ENCODE measurements around the gene NEMP1. TPM values are rescaled to one million over a fixed set of nuclear protein-coding genes. Genes with fewer than 3 reads are reported as not detected.
A peak's percentile ranks its signal among the peaks of the same experiment; 100 is the strongest.
"Not testable (repeated sequence)": the region's sequence is repeated elsewhere in the genome, so short reads cannot be mapped to it uniquely, and the experiment has no call there.

NEMP1 gene
- total and polyA plus RNA-seq, 2 donors: 8.5 to 18.0 TPM

GRCh38 chr12:57090924-57091637 lies 12.5 kb upstream of the NEMP1 start:
- Histone ChIP-seq H3K27ac (ENCODE audit: low read depth) (no peak overlapping the region), H3K4me3 (ENCODE audit: low read depth, low read length) (peak overlapping the region; percentile 80), H3K36me3 (ENCODE audit: insufficient read depth) (no peaks in the 10 kb centered on the region), H3K4me1 (ENCODE audit: insufficient read depth) (no peaks in the 10 kb centered on the region)
- DNase-seq (ENCODE audit: extremely low spot score): no peak
- 54% methylated on average over 22 of the region's 22 CpGs for WGBS

GRCh38 chr12:57090490-57090889 lies 11.9 kb upstream of the NEMP1 start:
- DNase-seq (ENCODE audit: extremely low spot score): no peak
- 31% methylated on average over 6 of the region's 6 CpGs for WGBS
- H3K27ac ChIP-seq (ENCODE audit: low read depth): no peak overlapping the region
- H3K36me3 ChIP-seq (ENCODE audit: insufficient read depth): no peaks in the 10 kb centered on the region
- H3K4me3 ChIP-seq (ENCODE audit: low read depth, low read length): peak overlapping the region; percentile 80
- H3K4me1 ChIP-seq (ENCODE audit: insufficient read depth): no peaks in the 10 kb centered on the region

- H3K4me3 ChIP-seq (ENCODE audit: low read depth, low read length): peak overlapping the region; percentile 80
- H3K27ac ChIP-seq (ENCODE audit: low read depth): peak overlapping the region; percentile 82
- WGBS: under 1% methylated on average over 45 of the region's 45 CpGs
- H3K36me3 ChIP-seq (ENCODE audit: insufficient read depth): no peaks in the 10 kb centered on the region
- peak; percentile 50 for DNase-seq (ENCODE audit: extremely low spot score)
- H3K4me1 ChIP-seq (ENCODE audit: insufficient read depth): no peaks in the 10 kb centered on the region
These were observed 11.0 kb upstream of the NEMP1 start for GRCh38 chr12:57089271-57090245.

DNA sequence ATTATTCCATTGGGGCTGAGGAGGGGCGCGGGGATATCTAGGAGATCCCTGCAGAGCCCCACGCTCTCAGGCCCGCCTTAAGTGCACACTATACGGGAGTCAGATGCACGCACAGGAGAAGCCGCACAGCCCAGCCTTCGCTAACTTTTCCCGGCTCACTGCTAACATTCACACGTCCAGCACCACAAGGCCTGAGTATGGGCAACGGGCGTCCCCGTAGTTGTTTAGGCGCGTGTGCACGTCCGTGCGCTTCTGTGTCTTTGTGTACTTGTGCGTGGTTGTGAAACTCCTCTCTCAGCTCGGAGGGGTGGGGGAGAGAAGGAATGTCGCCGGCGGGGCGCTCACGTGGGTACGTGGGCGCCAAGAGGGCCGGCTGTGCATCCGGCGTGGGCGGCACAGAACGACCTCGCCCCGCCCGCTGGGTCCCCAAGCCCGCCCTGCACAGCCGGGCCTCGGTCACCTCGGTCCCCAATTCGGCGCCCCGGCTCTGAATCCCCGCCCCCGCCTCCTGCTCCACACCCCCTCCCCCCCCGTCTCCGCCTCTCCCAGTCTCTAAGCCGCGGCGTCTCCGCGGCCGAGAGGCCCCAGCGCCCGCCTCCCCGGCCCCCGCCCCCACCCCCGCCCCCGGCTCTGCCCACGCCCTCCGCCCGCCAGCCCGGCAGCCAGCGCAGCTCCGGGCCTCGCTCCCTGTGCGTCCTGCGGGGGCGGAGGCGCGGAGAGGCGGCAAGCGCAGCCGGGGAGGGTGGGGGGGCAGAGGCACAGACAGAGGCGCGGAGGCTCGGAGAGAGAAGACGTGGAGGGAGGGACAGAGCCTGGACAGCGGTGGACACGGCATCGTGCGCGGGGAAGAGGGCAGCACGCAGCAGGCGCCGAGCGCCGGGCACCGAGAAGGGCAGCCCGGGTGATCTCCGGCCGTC lies 10.0 kb upstream of the NEMP1 start, which contains the start of gene NAB2:
Gene NAB2 (plus strand): TSS at position 761 of the 917 bp plus-strand sequence. CDS start 158 bp downstream, outside the sequence.
- H3K36me3 ChIP-seq (ENCODE audit: insufficient read depth): no peaks in the 10 kb centered on the region
- peak; percentile 88 for DNase-seq (ENCODE audit: extremely low spot score)
- H3K4me1 ChIP-seq (ENCODE audit: insufficient read depth): no peaks in the 10 kb centered on the region
- H3K4me3 ChIP-seq (ENCODE audit: low read depth, low read length): peak within 1 kb of the TSS; percentile 80
- H3K27ac ChIP-seq (ENCODE audit: low read depth): peak within 1 kb of the TSS; percentile 97
- under 1% methylated on average over 91 of the region's 91 CpGs for WGBS

GRCh38 chr12:57087691-57088353 lies 9.2 kb upstream of the NEMP1 start:
- peak overlapping the region; percentile 65 for H3K4me3 ChIP-seq (ENCODE audit: low read depth, low read length)
- DNase-seq (ENCODE audit: extremely low spot score): peak; percentile 94
- WGBS: under 1% methylated on average over 37 of the region's 37 CpGs
- no peaks in the 10 kb centered on the region for H3K4me1 ChIP-seq (ENCODE audit: insufficient read depth)
- peak overlapping the region; percentile 97 for H3K27ac ChIP-seq (ENCODE audit: low read depth)
- no peaks in the 10 kb centered on the region for H3K36me3 ChIP-seq (ENCODE audit: insufficient read depth)

DNA sequence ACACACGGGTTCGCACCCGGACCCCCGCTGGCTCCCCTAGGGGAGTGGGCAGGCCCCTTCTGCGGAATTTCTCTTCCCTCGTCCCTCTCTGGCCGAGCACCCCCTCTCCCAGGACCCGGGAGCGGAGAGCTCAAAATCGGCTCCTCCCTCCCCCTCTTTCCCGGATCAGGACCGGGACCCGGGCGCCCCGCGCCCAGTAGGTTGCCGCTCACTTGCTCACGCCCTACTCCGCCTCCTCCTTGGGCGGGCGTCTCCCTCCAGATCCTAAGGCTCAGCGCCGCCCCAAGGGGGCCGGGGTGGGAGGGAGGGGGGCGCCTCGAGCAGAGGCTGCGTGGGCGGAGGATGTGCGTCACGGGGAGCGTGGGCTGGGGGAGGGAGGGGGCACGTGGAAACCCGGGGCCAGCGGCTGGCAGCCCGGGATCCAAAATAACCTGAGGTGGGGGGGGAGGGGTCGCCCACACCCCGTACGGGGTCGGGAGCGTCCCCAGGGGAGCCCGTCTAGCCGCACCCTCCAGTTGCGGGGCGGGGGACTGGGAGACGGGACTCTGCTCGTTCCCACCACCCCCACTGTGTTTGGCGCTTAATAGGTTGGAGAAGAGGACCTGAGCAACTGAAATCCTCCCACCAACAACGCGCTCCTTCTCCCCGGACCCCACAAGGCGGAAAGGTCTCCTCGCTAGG lies 8.6 kb upstream of the NEMP1 start:
- Histone ChIP-seq H3K4me1 (ENCODE audit: insufficient read depth) (no peaks in the 10 kb centered on the region), H3K36me3 (ENCODE audit: insufficient read depth) (no peaks in the 10 kb centered on the region), H3K27ac (ENCODE audit: low read depth) (peak overlapping the region; percentile 99), H3K4me3 (ENCODE audit: low read depth, low read length) (peak overlapping the region; percentile 65)
- WGBS: under 1% methylated on average over 52 of the region's 52 CpGs
- peak; percentile 70 for DNase-seq (ENCODE audit: extremely low spot score)

DNA sequence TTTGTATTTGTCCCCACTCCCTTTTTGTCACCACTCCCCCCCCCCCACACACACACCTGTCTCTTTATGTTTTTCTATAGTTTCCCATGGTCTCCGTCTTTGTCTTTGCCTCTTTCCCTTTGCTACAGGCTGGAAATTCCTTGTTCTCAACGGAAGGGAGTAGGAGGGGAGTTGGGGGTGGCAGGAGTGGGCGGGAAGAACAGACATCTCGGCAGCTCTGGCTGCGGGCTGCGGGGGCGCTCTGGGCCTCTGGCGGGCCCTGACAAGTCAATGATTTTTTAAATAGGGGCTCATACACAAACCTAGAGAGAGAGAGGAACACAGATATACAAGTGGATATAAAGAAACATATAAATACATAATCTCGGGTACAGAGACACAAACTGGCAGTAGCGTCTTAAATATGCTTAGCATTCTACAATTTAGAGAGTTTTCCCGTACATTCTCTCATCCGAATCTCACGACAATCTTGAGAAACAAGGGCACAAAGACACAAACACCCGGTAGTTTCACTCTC lies 8.0 kb upstream of the NEMP1 start:
- Histone ChIP-seq H3K4me3 (ENCODE audit: low read depth, low read length) (peak overlapping the region; percentile 65), H3K27ac (ENCODE audit: low read depth) (peak overlapping the region; percentile 99), H3K36me3 (ENCODE audit: insufficient read depth) (no peaks in the 10 kb centered on the region), H3K4me1 (ENCODE audit: insufficient read depth) (no peaks in the 10 kb centered on the region)
- under 1% methylated on average over 14 of the region's 14 CpGs for WGBS
- DNase-seq (ENCODE audit: extremely low spot score): peak; percentile 83

GRCh38 chr12:57085999-57086492 lies 7.5 kb upstream of the NEMP1 start:
- H3K4me3 ChIP-seq (ENCODE audit: low read depth, low read length): no peak overlapping the region

GRCh38 chr12:57080855-57081254 lies 2.3 kb upstream of the NEMP1 start:
- no peak for DNase-seq (ENCODE audit: extremely low spot score)
- 96% methylated on average over 1 of the region's 1 CpG for WGBS
- no peaks in the 10 kb centered on the region for H3K36me3 ChIP-seq (ENCODE audit: insufficient read depth)
- H3K4me1 ChIP-seq (ENCODE audit: insufficient read depth): no peaks in the 10 kb centered on the region
- no peak overlapping the region for H3K27ac ChIP-seq (ENCODE audit: low read depth)
- no peak overlapping the region for H3K4me3 ChIP-seq (ENCODE audit: low read depth, low read length)

More at GRCh38 chr12:57085999-57086492, 7.5 kb upstream of the NEMP1 start:
- 3% methylated on average over 12 of the region's 12 CpGs for WGBS
- Histone ChIP-seq H3K4me1 (ENCODE audit: insufficient read depth) (no peaks in the 10 kb centered on the region), H3K36me3 (ENCODE audit: insufficient read depth) (no peaks in the 10 kb centered on the region), H3K27ac (ENCODE audit: low read depth) (peak overlapping the region; percentile 99)
- DNase-seq (ENCODE audit: extremely low spot score): peak; percentile 87

- no peak for DNase-seq (ENCODE audit: extremely low spot score)
- H3K4me1 ChIP-seq (ENCODE audit: insufficient read depth): no peaks in the 10 kb centered on the region
- no peak overlapping the region for H3K27ac ChIP-seq (ENCODE audit: low read depth)
- no peak overlapping the region for H3K4me3 ChIP-seq (ENCODE audit: low read depth, low read length)
- 70% methylated on average over 1 of the region's 1 CpG for WGBS
- H3K36me3 ChIP-seq (ENCODE audit: insufficient read depth): no peaks in the 10 kb centered on the region
These were observed 1.2 kb upstream of the NEMP1 start for GRCh38 chr12:57079821-57080220.

- not testable (repeated sequence) for DNase-seq (ENCODE audit: extremely low spot score); H3K4me3 ChIP-seq (ENCODE audit: low read depth, low read length); H3K36me3 ChIP-seq (ENCODE audit: insufficient read depth); H3K27ac ChIP-seq (ENCODE audit: low read depth); H3K4me1 ChIP-seq (ENCODE audit: insufficient read depth)
- 97% methylated on average over 6 of the region's 6 CpGs for WGBS
These were observed 4.8 kb downstream of the NEMP1 start for GRCh38 chr12:57073566-57074450.
